ENCODE measurements around the gene NLRP13.
"Not testable (repeated sequence)": the region's sequence is repeated elsewhere in the genome, so short reads cannot be mapped to it uniquely, and the experiment has no call there.

Gene NLRP13

DNA sequence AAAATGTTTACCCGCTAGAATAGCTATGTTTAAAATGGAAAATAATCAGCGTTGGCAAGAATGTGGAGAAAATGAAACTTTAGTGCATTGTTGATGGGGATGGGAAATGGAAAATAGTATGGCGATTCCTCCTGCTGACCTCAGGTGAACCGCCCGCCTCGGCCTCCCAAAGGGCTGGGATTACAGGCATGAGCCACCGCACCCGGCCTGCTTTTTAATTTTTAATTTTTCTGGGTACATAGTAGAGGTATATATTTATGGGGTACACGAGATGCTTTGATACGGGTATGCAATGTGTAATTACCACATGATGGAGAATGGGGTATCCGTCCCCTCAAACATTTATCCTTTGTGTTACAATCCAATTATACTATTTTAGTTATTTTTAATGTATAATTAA is 8.2 kb upstream of the NLRP13 start:
- no peaks in the 10 kb centered on the region for H3K9me3 ChIP-seq (ENCODE audit: low read depth, low read length)
- H3K36me3 ChIP-seq (ENCODE audit: insufficient read depth, low read length): no peaks in the 10 kb centered on the region
- no peak for DNase-seq (ENCODE audit: low read depth, low spot score)
- TF ChIP-seq EZH2 (IDR thresholded peaks at IDR 0.05): no peak
- no peak for TF ChIP-seq POLR2AphosphoS5 (IDR thresholded peaks at IDR 0.05; ENCODE audit: borderline replicate concordance, low read depth, low read length)
- TF ChIP-seq FOXP2 (optimal IDR thresholded peaks at IDR 0.05; ENCODE audit: control extremely low read depth, extremely low read length, insufficient read depth): no peak
- H3K9ac ChIP-seq (ENCODE audit: insufficient read length): no peak overlapping the region
- H3K4me3 ChIP-seq: no peak overlapping the region
- H3K27ac ChIP-seq: no peak overlapping the region

DNA sequence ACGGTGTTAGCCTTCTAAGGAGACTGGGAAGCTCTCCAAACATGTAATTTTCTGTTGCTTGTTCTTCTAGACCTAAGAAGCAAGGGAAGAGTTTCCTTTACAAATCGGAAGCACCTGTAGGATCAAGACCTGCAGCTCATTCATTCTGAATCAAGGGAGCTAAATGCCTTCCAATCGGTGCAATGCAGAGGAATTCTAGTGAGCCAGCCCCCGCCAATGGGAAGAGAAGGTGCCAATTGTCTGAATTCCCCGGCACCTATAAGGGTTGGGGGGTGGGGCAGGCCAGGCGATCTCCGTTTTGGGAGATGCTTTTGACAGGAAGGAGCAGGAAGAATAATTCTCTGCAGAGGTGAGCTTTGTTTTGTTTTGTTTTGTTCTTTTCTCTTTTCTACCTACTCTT is 7.1 kb upstream of the NLRP13 start:
- Histone ChIP-seq H3K4me3 (no peak overlapping the region), H3K36me3 (ENCODE audit: insufficient read depth, low read length) (no peaks in the 10 kb centered on the region), H3K9ac (ENCODE audit: insufficient read length) (no peak overlapping the region), H3K27ac (no peak overlapping the region), H3K9me3 (ENCODE audit: low read depth, low read length) (no peaks in the 10 kb centered on the region)
- TF ChIP-seq POLR2AphosphoS5 (IDR thresholded peaks at IDR 0.05; ENCODE audit: borderline replicate concordance, low read depth, low read length): no peak
- DNase-seq (ENCODE audit: low read depth, low spot score): no peak

DNA sequence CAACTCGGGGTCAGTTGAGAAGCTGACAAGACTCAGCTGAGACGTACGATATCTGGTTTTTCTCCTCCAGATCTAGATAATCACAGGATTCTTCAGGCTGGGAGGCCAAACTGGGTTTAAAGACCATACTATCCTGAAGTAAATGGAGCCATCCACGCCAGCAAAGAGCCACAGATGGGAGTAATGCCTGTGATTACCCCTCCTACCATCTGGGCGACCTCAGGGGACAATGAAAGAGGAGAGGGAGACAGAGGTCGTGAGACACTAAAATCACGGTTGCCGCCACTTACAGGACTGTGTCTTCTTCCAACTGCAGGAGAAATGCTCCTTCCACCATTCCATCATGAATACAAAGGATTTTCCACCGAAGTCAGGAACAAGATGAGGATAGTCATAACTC is 3.1 kb upstream of the NLRP13 start:
- Histone ChIP-seq H3K36me3 (ENCODE audit: insufficient read depth, low read length) (no peaks in the 10 kb centered on the region), H3K9me3 (ENCODE audit: low read depth, low read length) (no peaks in the 10 kb centered on the region), H3K4me3 (no peak overlapping the region), H3K27ac (no peak overlapping the region), H3K9ac (ENCODE audit: insufficient read length) (no peak overlapping the region)
- no peak for DNase-seq (ENCODE audit: low read depth, low spot score)
- TF ChIP-seq POLR2AphosphoS5 (IDR thresholded peaks at IDR 0.05; ENCODE audit: borderline replicate concordance, low read depth, low read length) (no peak), FOXP2 (optimal IDR thresholded peaks at IDR 0.05; ENCODE audit: control extremely low read depth, extremely low read length, insufficient read depth) (no peak), EZH2 (IDR thresholded peaks at IDR 0.05) (no peak)

DNA sequence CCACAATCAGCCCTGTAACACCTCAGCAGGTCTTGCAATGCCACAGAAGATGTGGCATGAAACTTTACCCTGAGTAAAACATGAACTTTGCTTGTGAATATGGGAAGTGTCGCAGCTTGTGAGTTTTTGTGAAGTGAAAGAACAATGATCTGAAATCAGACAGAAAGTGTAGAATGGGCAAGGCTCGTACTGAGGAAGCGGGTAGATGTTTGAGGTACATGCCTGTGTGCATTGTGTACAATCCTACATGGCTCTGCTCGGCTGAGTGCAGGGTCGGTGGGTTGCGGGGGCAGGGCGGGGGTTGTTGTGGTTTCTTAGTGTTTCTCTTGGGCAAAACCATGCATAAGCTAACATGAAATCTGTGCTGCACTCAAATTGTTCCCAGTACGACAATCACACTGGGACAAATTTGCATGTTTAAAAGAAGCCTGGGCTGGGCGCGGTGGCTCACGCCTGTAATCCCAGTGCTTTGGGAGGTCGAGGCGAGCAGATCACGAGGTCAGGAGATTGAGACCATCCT is 1.1 kb downstream of the NLRP13 start:
- DNase-seq (ENCODE audit: low read depth, low spot score): no peak
- no peak overlapping the region for H3K27ac ChIP-seq
- no peak overlapping the region for H3K4me3 ChIP-seq
- no peaks in the 10 kb centered on the region for H3K36me3 ChIP-seq (ENCODE audit: insufficient read depth, low read length)
- TF ChIP-seq FOXP2 (optimal IDR thresholded peaks at IDR 0.05; ENCODE audit: control extremely low read depth, extremely low read length, insufficient read depth) (no peak), POLR2AphosphoS5 (IDR thresholded peaks at IDR 0.05; ENCODE audit: borderline replicate concordance, low read depth, low read length) (no peak), EZH2 (IDR thresholded peaks at IDR 0.05) (no peak)
- no peak overlapping the region for H3K9ac ChIP-seq (ENCODE audit: insufficient read length)
- no peaks in the 10 kb centered on the region for H3K9me3 ChIP-seq (ENCODE audit: low read depth, low read length)

DNA sequence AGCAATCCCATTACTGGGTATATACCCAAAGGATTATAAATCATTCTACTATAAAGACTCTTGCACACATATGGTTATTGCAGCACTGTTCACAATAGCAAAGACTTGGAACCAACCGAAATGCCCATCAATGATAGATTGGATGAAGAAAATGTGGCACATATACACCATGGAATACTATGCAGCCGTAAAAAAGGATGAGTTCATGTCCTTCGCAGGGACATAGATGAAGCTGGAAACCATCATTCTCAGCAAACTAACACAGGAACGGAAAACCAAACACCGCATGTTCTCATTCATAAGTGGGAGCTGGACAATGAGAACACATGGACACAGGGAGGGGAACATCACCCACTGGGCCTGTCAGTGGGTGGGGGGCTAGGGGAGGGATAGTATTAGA is 2.9 kb downstream of the NLRP13 start:
- not testable (repeated sequence) for H3K36me3 ChIP-seq (ENCODE audit: insufficient read depth, low read length); H3K9me3 ChIP-seq (ENCODE audit: low read depth, low read length); H3K9ac ChIP-seq (ENCODE audit: insufficient read length); H3K27ac ChIP-seq; H3K4me3 ChIP-seq; DNase-seq (ENCODE audit: low read depth, low spot score)

DNA sequence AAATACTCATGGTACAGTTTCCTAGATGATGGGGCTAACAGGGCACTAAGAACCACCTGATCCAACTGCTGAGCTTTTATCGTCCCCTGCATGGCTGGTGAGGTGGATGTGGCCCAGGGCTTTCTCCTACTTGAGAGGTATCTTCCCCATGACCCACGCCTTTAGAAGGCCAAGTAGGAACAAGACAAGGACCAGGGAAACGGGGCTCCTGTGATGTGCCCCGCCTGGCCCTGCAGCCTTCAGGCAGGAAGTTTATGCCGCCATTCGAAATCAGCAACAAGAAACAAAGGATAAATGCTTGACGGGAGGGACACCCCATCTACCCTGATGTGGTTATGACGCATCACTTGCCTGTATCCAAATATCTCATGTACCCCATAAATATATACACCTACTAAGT is 4.1 kb downstream of the NLRP13 start:
- no peak overlapping the region for H3K27ac ChIP-seq
- H3K36me3 ChIP-seq (ENCODE audit: insufficient read depth, low read length): no peaks in the 10 kb centered on the region
- H3K9ac ChIP-seq (ENCODE audit: insufficient read length): no peak overlapping the region
- no peak overlapping the region for H3K4me3 ChIP-seq
- no peaks in the 10 kb centered on the region for H3K9me3 ChIP-seq (ENCODE audit: low read depth, low read length)
- TF ChIP-seq FOXP2 (optimal IDR thresholded peaks at IDR 0.05; ENCODE audit: control extremely low read depth, extremely low read length, insufficient read depth): no peak
- no peak for DNase-seq (ENCODE audit: low read depth, low spot score)

DNA sequence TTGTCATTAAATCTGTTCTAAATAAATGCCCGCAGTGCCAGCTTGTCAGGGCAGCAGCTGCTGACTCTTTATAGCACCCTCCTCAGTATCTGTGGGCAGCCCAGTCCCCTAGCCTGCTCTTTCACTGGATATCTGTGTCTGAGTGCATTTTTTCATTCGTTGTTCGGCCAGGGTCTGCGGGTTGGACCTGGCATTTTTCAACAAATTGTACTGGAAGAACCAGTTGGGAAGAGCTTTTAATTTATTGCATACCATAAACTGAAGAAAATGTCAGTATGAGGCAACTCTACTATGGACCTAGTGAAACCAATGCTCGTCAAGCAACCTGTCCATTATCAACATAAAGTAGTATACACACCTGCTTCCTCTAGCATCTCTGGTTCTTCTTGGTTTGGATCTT is 8.6 kb downstream of the NLRP13 start:
- no peak overlapping the region for H3K27ac ChIP-seq
- no peak overlapping the region for H3K4me3 ChIP-seq
- no peak for TF ChIP-seq FOXP2 (optimal IDR thresholded peaks at IDR 0.05; ENCODE audit: control extremely low read depth, extremely low read length, insufficient read depth)
- H3K36me3 ChIP-seq (ENCODE audit: insufficient read depth, low read length): no peaks in the 10 kb centered on the region
- no peak overlapping the region for H3K9ac ChIP-seq (ENCODE audit: insufficient read length)
- DNase-seq (ENCODE audit: low read depth, low spot score): no peak
- H3K9me3 ChIP-seq (ENCODE audit: low read depth, low read length): no peaks in the 10 kb centered on the region

DNA sequence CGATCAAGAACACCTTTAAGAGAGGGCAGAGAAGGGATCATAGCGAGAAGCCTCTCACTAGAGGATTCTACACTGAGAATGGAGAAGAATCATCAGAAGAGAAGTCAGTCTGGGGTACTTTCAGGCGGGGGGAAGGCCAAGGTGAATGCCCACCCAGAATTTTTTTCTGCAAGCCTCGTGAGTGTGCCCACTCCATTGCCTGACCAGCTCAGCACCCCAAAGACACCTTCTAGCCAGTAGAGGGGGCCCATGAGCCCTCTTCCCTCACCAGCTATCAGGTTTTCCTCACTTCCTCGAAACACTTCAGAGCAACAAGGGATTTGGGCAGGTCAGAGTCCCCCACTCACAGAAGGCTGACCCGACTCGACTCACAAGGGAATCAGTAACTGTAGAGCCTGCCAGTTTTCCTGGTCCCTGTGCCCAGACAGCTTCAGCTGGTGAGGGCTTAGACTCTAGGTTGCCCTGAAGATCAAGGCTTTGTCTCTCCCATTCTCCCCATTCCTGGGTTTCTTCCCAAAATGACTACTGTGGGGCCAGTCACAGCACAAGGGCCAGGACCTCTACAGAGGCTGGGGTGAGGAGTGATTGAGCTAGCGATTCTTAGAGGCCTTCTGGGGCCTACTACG is 18.4 kb downstream of the NLRP13 start:
- Histone ChIP-seq H3K27ac (no peak overlapping the region), H3K36me3 (ENCODE audit: insufficient read depth, low read length) (no peaks in the 10 kb centered on the region), H3K9me3 (ENCODE audit: low read depth, low read length) (no peaks in the 10 kb centered on the region), H3K4me3 (no peak overlapping the region), H3K9ac (ENCODE audit: insufficient read length) (no peak overlapping the region)
- DNase-seq (ENCODE audit: low read depth, low spot score): no peak
- TF ChIP-seq FOXP2 (optimal IDR thresholded peaks at IDR 0.05; ENCODE audit: control extremely low read depth, extremely low read length, insufficient read depth) (no peak), POLR2AphosphoS5 (IDR thresholded peaks at IDR 0.05; ENCODE audit: borderline replicate concordance, low read depth, low read length) (no peak), EZH2 (IDR thresholded peaks at IDR 0.05) (no peak)

DNA sequence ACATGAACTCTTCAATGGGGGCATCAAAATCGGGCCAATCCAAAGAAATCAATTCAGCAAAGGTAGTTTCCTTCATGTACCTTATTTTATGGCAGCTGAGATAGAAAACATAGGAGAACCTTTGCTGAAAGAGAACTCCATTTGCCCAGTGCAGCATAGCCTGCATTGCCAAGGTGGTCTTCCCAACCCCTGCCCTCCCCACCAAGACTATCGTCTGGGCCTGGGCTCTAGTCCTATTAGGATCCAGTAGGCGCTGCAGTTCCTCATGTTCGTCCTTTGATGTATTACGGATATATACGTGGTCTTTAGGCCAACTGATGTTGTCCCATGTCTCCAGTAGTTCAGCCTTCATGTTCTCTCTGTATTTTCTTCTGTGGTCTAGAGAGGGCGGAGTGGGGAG is 19.2 kb downstream of the NLRP13 start:
- Histone ChIP-seq H3K4me3 (no peak overlapping the region), H3K27ac (no peak overlapping the region), H3K9me3 (ENCODE audit: low read depth, low read length) (no peaks in the 10 kb centered on the region), H3K9ac (ENCODE audit: insufficient read length) (no peak overlapping the region), H3K36me3 (ENCODE audit: insufficient read depth, low read length) (no peaks in the 10 kb centered on the region)
- TF ChIP-seq EZH2 (IDR thresholded peaks at IDR 0.05): no peak
- no peak for TF ChIP-seq POLR2AphosphoS5 (IDR thresholded peaks at IDR 0.05; ENCODE audit: borderline replicate concordance, low read depth, low read length)
- TF ChIP-seq FOXP2 (optimal IDR thresholded peaks at IDR 0.05; ENCODE audit: control extremely low read depth, extremely low read length, insufficient read depth): no peak
- DNase-seq (ENCODE audit: low read depth, low spot score): no peak

Data from SK-N-MC (cell line).